ENCODE measurements around the gene PLXNC1. TPM values are rescaled to one million over a fixed set of nuclear protein-coding genes. Genes with fewer than 3 reads are reported as not detected.
A peak's percentile ranks its signal among the peaks of the same experiment; 100 is the strongest.

PLXNC1 gene
- total and polyA plus RNA-seq, 2 of the 8 experiments (the other 6 are each of a cell fraction or from before 2014, with no cell fraction given), result 0.83 to 2.0 TPM

DNA sequence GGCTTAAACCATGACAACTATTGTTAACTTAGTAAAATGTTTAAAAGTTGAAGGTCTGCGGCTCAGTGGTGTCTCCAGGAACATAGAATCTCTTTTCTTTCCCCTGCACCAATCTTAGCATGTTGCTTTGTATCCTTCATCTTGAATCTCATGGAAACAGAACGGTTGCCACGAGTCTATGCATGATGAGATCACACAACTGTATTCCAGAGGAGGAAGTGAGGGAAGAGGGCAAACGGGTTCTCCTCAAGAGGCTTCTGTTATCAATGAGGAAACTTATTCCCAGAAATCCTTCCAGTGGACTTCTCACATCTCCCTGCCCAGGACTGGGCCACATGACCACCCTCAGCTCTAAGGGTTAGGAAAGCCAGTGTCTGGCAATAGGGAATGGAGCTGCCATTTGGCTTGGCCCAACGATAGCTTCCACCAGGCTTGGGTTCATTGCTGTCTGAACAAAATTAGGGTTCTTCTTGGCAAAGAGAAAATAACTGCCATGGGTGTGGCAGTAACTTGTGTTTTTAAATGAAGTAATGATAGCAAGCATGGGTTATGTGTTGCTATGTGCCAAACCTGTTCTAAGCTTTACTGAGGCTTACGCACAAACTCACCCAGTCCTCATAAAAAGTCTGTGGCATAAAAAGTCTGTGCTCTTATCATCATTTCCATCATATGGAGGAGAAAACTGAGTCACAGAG lies 17.4 kb downstream of the PLXNC1 start:
- H3K14ac ChIP-seq (ENCODE audit: insufficient read length), result no peak overlapping the region
- no peaks in the 10 kb centered on the region for H3K36me3 ChIP-seq (ENCODE audit: control insufficient read depth in 2 of 4, insufficient read depth in 4 of 4, low read length in 3 of 4)
- peak overlapping the region; percentile 49 to 58; a peak in 3 of 4 replicates for H3K4me2 ChIP-seq (ENCODE audit: insufficient read depth in 1 of 2, low read depth in 2 of 2, low read length in 2 of 2)
- TF ChIP-seq TBP (IDR thresholded peaks at IDR 0.05; ENCODE audit: low read depth, low read length) (no peak), BCL11A (IDR thresholded peaks at IDR 0.05; ENCODE audit: low read depth in 2 of 2, low read length in 2 of 2) (no peak), CEBPB (IDR thresholded peaks at IDR 0.05; ENCODE audit: low read depth, low read length) (no peak), EZH2 (IDR thresholded peaks at IDR 0.05; ENCODE audit: low read depth, low read length, severe bottlenecking) (no peak)
- TF ChIP-seq, protein P1, sequence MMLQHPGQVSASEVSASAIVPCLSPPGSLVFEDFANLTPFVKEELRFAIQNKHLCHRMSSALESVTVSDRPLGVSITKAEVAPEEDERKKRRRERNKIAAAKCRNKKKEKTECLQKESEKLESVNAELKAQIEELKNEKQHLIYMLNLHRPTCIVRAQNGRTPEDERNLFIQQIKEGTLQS (IDR thresholded peaks at IDR 0.05; ENCODE audit: insufficient read depth, low read depth, low read length), result no peak
- H2AK5ac ChIP-seq (ENCODE audit: low read depth, low read length), result no peak overlapping the region
- H4K20me1 ChIP-seq (replicated peaks in 1 of 2; ENCODE audit: control insufficient read depth in 1 of 2, insufficient read depth in 2 of 2, low read length in 2 of 2), result peaks cover 0 to 5% of the 10 kb centered on the region in 2 experiments
- no peak overlapping the region for H2BK12ac ChIP-seq (ENCODE audit: low read depth, low read length)
- H2BK5ac ChIP-seq (ENCODE audit: low read depth, low read length), result no peak overlapping the region
- no peak overlapping the region for H2AFZ ChIP-seq (ENCODE audit: low read length)
- H2BK120ac ChIP-seq (replicated peaks; ENCODE audit: low read depth, low read length), result no peak overlapping the region
- no peak overlapping the region for H4K8ac ChIP-seq (ENCODE audit: extremely low read depth, insufficient read depth, low read length)
- no peak overlapping the region for H3K18ac ChIP-seq (ENCODE audit: extremely low read depth, low read length)
- no peak overlapping the region for H3K27ac ChIP-seq (ENCODE audit: low read depth, low read length)
- no peak overlapping the region for H4K91ac ChIP-seq (replicated peaks; ENCODE audit: insufficient read length, low read length)
- no peaks in the 10 kb centered on the region for H3K23me2 ChIP-seq (ENCODE audit: low read depth, low read length)
- no peaks in the 10 kb centered on the region for H3K79me1 ChIP-seq (ENCODE audit: low read depth, low read length)
- H3K27me3 ChIP-seq (replicated peaks in 1 of 4; ENCODE audit: control insufficient read depth in 3 of 4, extremely low read depth in 1 of 4, insufficient read depth in 3 of 4, low read length in 3 of 4), result peaks cover 43 to 82% (median 63%) of the 10 kb centered on the region in 4 experiments
- FAIRE-seq (no peak), DNase-seq (ENCODE audit: low read depth in 1 of 2, low spot score in 2 of 2) (no peak)
- H2BK15ac ChIP-seq (ENCODE audit: low read length), result no peak overlapping the region
- no peak overlapping the region for H4K5ac ChIP-seq (ENCODE audit: insufficient read length, low read depth, low read length)
- H3K4me3 ChIP-seq (ENCODE audit: extremely low read depth in 1 of 4, insufficient read depth in 2 of 4, low read depth in 3 of 4, low read length in 4 of 4), result peak overlapping the region in 1 of 4 experiments; percentile 20; a peak in 1 of 8 replicates
- H2BK20ac ChIP-seq (ENCODE audit: low read length), result no peak overlapping the region
- no peaks in the 10 kb centered on the region for H3K9me3 ChIP-seq (ENCODE audit: insufficient read depth in 2 of 2, low read depth in 1 of 2, low read length in 1 of 2)
- no peak overlapping the region for H3K23ac ChIP-seq (ENCODE audit: insufficient read length)
- H3K79me2 ChIP-seq (ENCODE audit: control insufficient read depth in 1 of 2, insufficient read depth in 2 of 2, low read length in 2 of 2), result no peaks in the 10 kb centered on the region
- no peak overlapping the region for H3K4ac ChIP-seq (replicated peaks; ENCODE audit: insufficient read length, low read depth, low read length)
- ChIA-PET POLR2A (ENCODE audit: partially characterized antibody) (no interaction called here), CTCF (ENCODE audit: partially characterized antibody) (interaction anchor here (0.9 to 2.4 kb wide), 7 partner anchors 14 to 598 kb away, joined by 3 to 6 read pairs (median 4); no protein-coding TSS in a partner anchor)
- no peak overlapping the region for H3K56ac ChIP-seq (replicated peaks; ENCODE audit: insufficient read length, low read depth, low read length)
- no peak overlapping the region for H3K9ac ChIP-seq (replicated peaks in 1 of 4; ENCODE audit: extremely low read depth in 1 of 4, low read depth in 3 of 4, low read length in 3 of 4)
- H3K4me1 ChIP-seq (replicated peaks in 1 of 4; ENCODE audit: control insufficient read depth in 3 of 4, insufficient read depth in 4 of 4, low read length in 3 of 4), result peaks cover 5 to 17% (median 14%) of the 10 kb centered on the region in 4 experiments; a peak in 6 of 7 replicates
- 81% methylated on average over 6 of the region's 6 CpGs; no CpG with 5 or more reads in 1 of the 2 experiments for WGBS, 2 experiments (ENCODE audit: extremely low coverage in 1 of 2, insufficient coverage in 1 of 2, insufficient read length in 1 of 2, insufficient replicate concordance in 2 of 2, low coverage in 1 of 2, low lambda C conversion rate in 2 of 2, missing lambda C conversion rate in 1 of 2)
